IPS-20b (cell line): ENCODE measurements around the gene AGTPBP1.
"Not testable (repeated sequence)": the region's sequence is repeated elsewhere in the genome, so short reads cannot be mapped to it uniquely, and the experiment has no call there.

Experiments
- H3K27ac ChIP-seq: one replicate; pipeline ENCODE4 v1.5.1; 2013; ENCODE audit warnings: low read length
- H3K27me3 ChIP-seq: 2 replicates; pipeline ENCODE4 v1.6.1; 2013; ENCODE audit warnings: mild to moderate bottlenecking, low read length, inconsistent platforms; ENCODE audit not compliant: insufficient read depth
- H3K36me3 ChIP-seq: 2 replicates; pipeline ENCODE4 v1.6.1; 2013; ENCODE audit warnings: low read depth, mild to moderate bottlenecking, inconsistent platforms, low read length, moderate library complexity; ENCODE audit not compliant: insufficient read depth
- H3K4me1 ChIP-seq: 2 replicates; pipeline ENCODE4 v1.6.1; 2013; ENCODE audit warnings: mild to moderate bottlenecking, control low read depth, inconsistent platforms, low read length, moderate library complexity; ENCODE audit not compliant: insufficient read depth
- H3K4me3 ChIP-seq: 2 replicates; pipeline ENCODE4 v1.5.1; 2013; ENCODE audit warnings: mild to moderate bottlenecking, low read length, inconsistent platforms
- H3K9ac ChIP-seq: 2 replicates; pipeline ENCODE4 v1.6.1; 2013; ENCODE audit warnings: low read depth, mild to moderate bottlenecking, inconsistent platforms, low read length, moderate library complexity
- H3K9me3 ChIP-seq: 2 replicates; pipeline ENCODE4 v1.6.1; 2013; ENCODE audit warnings: mild to moderate bottlenecking, low read depth, low read length, inconsistent platforms; ENCODE audit not compliant: insufficient read depth

Gene AGTPBP1

GRCh38 chr9:85741875-85742596 is at the start of gene AGTPBP1:
Gene AGTPBP1, minus strand, starts transcription at chr9:85741954. Its CDS starts 29,421 bp downstream, at chr9:85712533.
- H3K4me3 ChIP-seq, result peak within 1 kb of the TSS; percentile 99

GRCh38 chr9:85786116-85786515 is 44.4 kb upstream of the AGTPBP1 start:
- not testable (repeated sequence) for H3K9ac ChIP-seq, H3K36me3 ChIP-seq, H3K4me3 ChIP-seq, H3K27me3 ChIP-seq, H3K9me3 ChIP-seq, H3K27ac ChIP-seq, H3K4me1 ChIP-seq

More at GRCh38 chr9:85741875-85742596, at the start of gene AGTPBP1:
- Histone ChIP-seq H3K27ac (peak within 1 kb of the TSS; percentile 41), H3K27me3 (no peaks in the 10 kb centered on the region), H3K36me3 (no peaks in the 10 kb centered on the region), H3K9me3 (no peaks in the 10 kb centered on the region), H3K9ac (peak within 1 kb of the TSS; percentile 90), H3K4me1 (peaks cover 14% of the 10 kb centered on the region; the same call in 1 of the 2 replicates)

- H3K4me1 ChIP-seq, H3K36me3 ChIP-seq, H3K9ac ChIP-seq, H3K27ac ChIP-seq, H3K27me3 ChIP-seq, H3K9me3 ChIP-seq, H3K4me3 ChIP-seq: not testable (repeated sequence)
These were observed 32.1 kb upstream of the AGTPBP1 start for GRCh38 chr9:85773844-85774243.

GRCh38 chr9:85761802-85762201 is 20.0 kb upstream of the AGTPBP1 start:
- not testable (repeated sequence) for H3K4me3 ChIP-seq, H3K9me3 ChIP-seq, H3K4me1 ChIP-seq, H3K27me3 ChIP-seq, H3K9ac ChIP-seq, H3K27ac ChIP-seq, H3K36me3 ChIP-seq

- H3K9me3 ChIP-seq, H3K4me3 ChIP-seq, H3K27me3 ChIP-seq, H3K9ac ChIP-seq, H3K27ac ChIP-seq, H3K4me1 ChIP-seq, H3K36me3 ChIP-seq: not testable (repeated sequence)
These were observed 16.0 kb upstream of the AGTPBP1 start for GRCh38 chr9:85757716-85758115.

- H3K27ac ChIP-seq, H3K9me3 ChIP-seq, H3K9ac ChIP-seq, H3K27me3 ChIP-seq, H3K4me3 ChIP-seq, H3K36me3 ChIP-seq, H3K4me1 ChIP-seq: not testable (repeated sequence)
These were observed 14.5 kb upstream of the AGTPBP1 start for GRCh38 chr9:85756216-85756615.

- H3K4me3 ChIP-seq, result no peak overlapping the region
- H3K9me3 ChIP-seq, result no peaks in the 10 kb centered on the region
- H3K36me3 ChIP-seq, result no peaks in the 10 kb centered on the region
- no peak overlapping the region for H3K9ac ChIP-seq
- peaks cover 11% of the 10 kb centered on the region; the same call in 1 of the 2 replicates for H3K4me1 ChIP-seq
- H3K27me3 ChIP-seq, result no peaks in the 10 kb centered on the region
- no peak overlapping the region for H3K27ac ChIP-seq
These were observed 4.6 kb upstream of the AGTPBP1 start for GRCh38 chr9:85746309-85746708.

GRCh38 chr9:85745203-85745602 is 3.4 kb upstream of the AGTPBP1 start:
- H3K9ac ChIP-seq, result no peak overlapping the region
- no peaks in the 10 kb centered on the region for H3K27me3 ChIP-seq
- H3K36me3 ChIP-seq, result no peaks in the 10 kb centered on the region
- no peak overlapping the region for H3K27ac ChIP-seq
- peaks cover 11% of the 10 kb centered on the region; the same call in 1 of the 2 replicates for H3K4me1 ChIP-seq
- H3K9me3 ChIP-seq, result no peaks in the 10 kb centered on the region
- H3K4me3 ChIP-seq, result no peak overlapping the region

- Histone ChIP-seq H3K4me1 (peaks cover 11% of the 10 kb centered on the region; the same call in 1 of the 2 replicates), H3K4me3 (no peak overlapping the region; the same call in 1 of the 2 replicates), H3K27ac (no peak overlapping the region), H3K9ac (no peak overlapping the region), H3K27me3 (no peaks in the 10 kb centered on the region), H3K36me3 (no peaks in the 10 kb centered on the region), H3K9me3 (no peaks in the 10 kb centered on the region)
These were observed 2.7 kb upstream of the AGTPBP1 start for GRCh38 chr9:85744480-85744879.

GRCh38 chr9:85743275-85744128 is 1.7 kb upstream of the AGTPBP1 start:
- Histone ChIP-seq H3K27ac (no peak overlapping the region), H3K27me3 (no peaks in the 10 kb centered on the region), H3K4me1 (peaks cover 11% of the 10 kb centered on the region; the same call in 1 of the 2 replicates), H3K36me3 (no peaks in the 10 kb centered on the region), H3K9me3 (no peaks in the 10 kb centered on the region), H3K4me3 (peak overlapping the region; percentile 41), H3K9ac (no peak overlapping the region)

- Histone ChIP-seq H3K36me3 (no peaks in the 10 kb centered on the region), H3K27ac (peak overlapping the region; percentile 41), H3K4me3 (peak overlapping the region; percentile 82), H3K27me3 (no peaks in the 10 kb centered on the region), H3K4me1 (peaks cover 11% of the 10 kb centered on the region; the same call in 1 of the 2 replicates), H3K9ac (peak overlapping the region; percentile 90), H3K9me3 (no peaks in the 10 kb centered on the region)
These were observed 813 bp upstream of the AGTPBP1 start for GRCh38 chr9:85742597-85742936.
